H9 (cell line): ENCODE results near the gene CCM2. TPM values are rescaled to one million over a fixed set of nuclear protein-coding genes. Genes with fewer than 3 reads are reported as not detected.
A peak's percentile ranks its signal among the peaks of the same experiment; 100 is the strongest.

ENCODE experiments used
- DNase-seq: peaks from one replicate; pipeline ENCODE4 v3.0.0-alpha.2; 2017
- H2AFZ ChIP-seq: one replicate; pipeline ENCODE4 v1.6.1; 2013; ENCODE audit warnings: mild to moderate bottlenecking, low read length, control low read depth, moderate library complexity
- H2AK5ac ChIP-seq: 2 replicates; pipeline ENCODE4 v1.6.1; 2013; ENCODE audit warnings: low read length, control low read depth, mixed read lengths; ENCODE audit not compliant: insufficient read length
- H2BK120ac ChIP-seq: one replicate; pipeline ENCODE4 v1.6.1; 2013; ENCODE audit warnings: low read depth, mild to moderate bottlenecking, low read length, control low read depth, inconsistent platforms; ENCODE audit not compliant: poor library complexity, severe bottlenecking
- H2BK12ac ChIP-seq: 2 replicates; pipeline ENCODE4 v1.6.1; 2013; ENCODE audit warnings: low read length, control low read depth, mixed read lengths, low read depth; ENCODE audit not compliant: insufficient read length
- H2BK15ac ChIP-seq: 2 replicates; pipeline ENCODE4 v1.6.1; 2013; ENCODE audit warnings: low read depth, low read length, control low read depth
- H2BK20ac ChIP-seq: one replicate; pipeline ENCODE4 v1.6.1; 2013; ENCODE audit warnings: low read depth, mild to moderate bottlenecking, low read length, control low read depth, inconsistent platforms; ENCODE audit not compliant: poor library complexity, severe bottlenecking
- H2BK5ac ChIP-seq: 2 replicates; pipeline ENCODE4 v1.6.1; 2013; ENCODE audit warnings: low read length, control low read depth, mixed read lengths; ENCODE audit not compliant: insufficient read length
- H3K14ac ChIP-seq: 2 replicates; pipeline ENCODE4 v1.6.1; 2013; ENCODE audit warnings: low read length, control low read depth; ENCODE audit not compliant: insufficient read depth
- H3K18ac ChIP-seq: 2 replicates; pipeline ENCODE4 v1.6.1; 2013; ENCODE audit warnings: low read depth, mild to moderate bottlenecking, mixed read lengths, low read length, control low read depth; ENCODE audit not compliant: insufficient read length
- H3K23ac ChIP-seq: 2 replicates; pipeline ENCODE4 v1.6.1; 2013; ENCODE audit warnings: low read length, control low read depth, mixed read lengths, low read depth; ENCODE audit not compliant: insufficient read length
- H3K23me2 ChIP-seq: 2 replicates; pipeline ENCODE4 v1.6.1; 2013; ENCODE audit warnings: low read depth, mild to moderate bottlenecking, mixed read lengths, low read length, control low read depth; ENCODE audit not compliant: insufficient read length, poor library complexity, severe bottlenecking
- H3K27ac ChIP-seq: 2 replicates; pipeline ENCODE4 v1.5.1; 2013; ENCODE audit warnings: low read length, control low read depth, mixed read lengths, low read depth; ENCODE audit not compliant: insufficient read length
- H3K27me3 ChIP-seq: 2 replicates; pipeline ENCODE4 v1.6.1; 2013; ENCODE audit warnings: low read length, control low read depth, inconsistent platforms; ENCODE audit not compliant: insufficient read depth
- H3K4ac ChIP-seq: 2 replicates; pipeline ENCODE4 v1.6.1; 2013; ENCODE audit warnings: low read depth, mild to moderate bottlenecking, control low read depth, inconsistent platforms, low read length, moderate library complexity
- H3K4me1 ChIP-seq: 2 replicates; pipeline ENCODE4 v1.6.1; 2013; ENCODE audit warnings: low read length, control low read depth, inconsistent platforms; ENCODE audit not compliant: insufficient read depth
- H3K4me2 ChIP-seq: 2 replicates; pipeline ENCODE4 v1.6.1; 2013; ENCODE audit warnings: low read length, control low read depth, mixed read lengths; ENCODE audit not compliant: insufficient read length, insufficient read depth
- H3K56ac ChIP-seq: 2 replicates; pipeline ENCODE4 v1.6.1; 2013; ENCODE audit warnings: low read depth, mild to moderate bottlenecking, mixed read lengths, low read length, control low read depth; ENCODE audit not compliant: insufficient read length
- H3K79me1 ChIP-seq: 2 replicates; pipeline ENCODE4 v1.6.1; 2013; ENCODE audit warnings: low read depth, mild to moderate bottlenecking, moderate library complexity, low read length, control low read depth, inconsistent platforms; ENCODE audit not compliant: insufficient read depth, poor library complexity, severe bottlenecking
- H3K79me2 ChIP-seq: 2 replicates; pipeline ENCODE4 v1.6.1; 2013; ENCODE audit warnings: low read length, control low read depth, inconsistent platforms; ENCODE audit not compliant: insufficient read depth
- H3K9ac ChIP-seq: 2 replicates; pipeline ENCODE4 v1.6.1; 2013; ENCODE audit warnings: low read length, control low read depth, mixed read lengths; ENCODE audit not compliant: insufficient read length; ENCODE audit errors: extremely low read depth
- H3K9me3 ChIP-seq: one replicate; pipeline ENCODE4 v1.6.1; 2013; ENCODE audit warnings: low read depth, low read length, inconsistent platforms; ENCODE audit not compliant: control insufficient read depth
- H3T11ph ChIP-seq: one replicate; pipeline ENCODE4 v1.6.1; 2013; ENCODE audit warnings: mild to moderate bottlenecking, low read length, control low read depth, inconsistent platforms
- H4K20me1 ChIP-seq: one replicate; pipeline ENCODE4 v1.6.1; 2013; ENCODE audit not compliant: control insufficient read depth, insufficient read length, insufficient read depth
- H4K5ac ChIP-seq: 2 replicates; pipeline ENCODE4 v1.6.1; 2013; ENCODE audit warnings: low read depth, mild to moderate bottlenecking, mixed read lengths, low read length, control low read depth; ENCODE audit not compliant: insufficient read length
- H4K8ac ChIP-seq: replicated peaks from 2 replicates; pipeline ENCODE4 v1.6.1; 2013; ENCODE audit warnings: low read length, control low read depth, mixed read lengths, low read depth; ENCODE audit not compliant: insufficient read length
- H4K91ac ChIP-seq: 2 replicates; pipeline ENCODE4 v1.6.1; 2013; ENCODE audit warnings: low read depth, mild to moderate bottlenecking, moderate library complexity, mixed read lengths, low read length, control low read depth; ENCODE audit not compliant: insufficient read length
- H3K27ac Mint-ChIP-seq, 3 experiments: 2 replicates in 2 of 3; 3 replicates in 1 of 3; pipeline ENCODE4 v1.8.0; 2020 to 2021; ENCODE audit warnings: mixed read lengths in 3 of 3, mild to moderate bottlenecking in 1 of 3, moderate library complexity in 1 of 3
- H3K27me3 Mint-ChIP-seq: 2 replicates; pipeline ENCODE4 v1.8.0; 2021; ENCODE audit warnings: low read depth, mild to moderate bottlenecking, moderate library complexity, mixed read lengths
- H3K36me3 Mint-ChIP-seq, 3 experiments: 2 replicates in 2 of 3; 3 replicates in 1 of 3; pipeline ENCODE4 v1.8.0; 2020 to 2021; ENCODE audit warnings: low read depth in 3 of 3, mixed read lengths in 3 of 3; ENCODE audit not compliant: insufficient read depth in 1 of 3
- H3K4me1 Mint-ChIP-seq, 2 experiments: 2 replicates each; pipeline ENCODE4 v1.8.0; 2020; ENCODE audit warnings: mixed read lengths in 2 of 2
- H3K4me3 Mint-ChIP-seq, 2 experiments: 2 replicates in 1 of 2; 3 replicates in 1 of 2; pipeline ENCODE4 v1.8.0; 2020 to 2021; ENCODE audit warnings: mild to moderate bottlenecking in 2 of 2, mixed read lengths in 2 of 2, moderate library complexity in 1 of 2
- H3K9me3 Mint-ChIP-seq, 2 experiments: 2 replicates in 1 of 2; 3 replicates in 1 of 2; pipeline ENCODE4 v1.8.0; 2020; ENCODE audit warnings: mild to moderate bottlenecking in 2 of 2, mixed read lengths in 2 of 2, moderate library complexity in 1 of 2
- WGBS: extraction: QIAGEN DNeasy Blood & Tissue Kit; methylation state at CpG from one replicate; pipeline ENCODE4 v1.1.7; 2013; ENCODE audit warnings: missing lambda C conversion rate, low lambda C conversion rate, mixed read lengths; ENCODE audit not compliant: insufficient read length; ENCODE audit errors: extremely low coverage; 5-methylcytosine and 5-hydroxymethylcytosine counted together
- total RNA-seq: library from RNA; stranded (reverse); gene quantifications from 2 replicates; pipeline ENCODE4 v1.2.1, GENCODE V29; 2021
- TF ChIP-seq, protein P1 (sequence below): fragments of 200-600 bp; sonication (generic); conservative IDR thresholded peaks from 3 replicates; pipeline ENCODE4 v1.8.0; 2021; ENCODE audit warnings: antibody characterized with exemption, mild to moderate bottlenecking

Gene CCM2
- total RNA-seq, 1 experiment from 2014 or later, result 30.4 TPM

DNA sequence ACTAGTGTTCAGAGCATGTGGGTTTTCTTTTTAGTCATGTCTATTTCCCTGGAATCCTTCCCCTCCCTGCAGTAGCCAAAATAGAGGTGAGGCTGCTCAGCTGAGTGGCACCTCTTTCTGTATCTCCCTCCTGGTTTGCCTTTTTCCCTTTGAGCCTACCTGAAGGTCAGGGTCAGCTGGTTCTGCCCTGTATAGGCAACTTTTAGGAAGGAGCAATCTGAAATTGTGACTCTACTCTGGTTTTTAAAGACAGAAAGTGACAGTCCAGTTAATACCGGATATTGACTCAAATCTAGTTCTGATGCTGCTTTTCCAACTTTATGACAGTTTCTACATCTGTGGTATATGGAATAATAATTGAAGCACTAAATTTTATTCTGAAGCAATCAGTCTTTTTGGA, 26.0 kb downstream of the CCM2 start:
- Histone ChIP-seq H2BK120ac (no peak overlapping the region), H3T11ph (no peak overlapping the region), H4K5ac (no peak overlapping the region), H3K4me2 (no peak overlapping the region), H3K18ac (no peak overlapping the region), H4K8ac (no peak overlapping the region), H2BK5ac (no peak overlapping the region), H3K23me2 (no peaks in the 10 kb centered on the region), H3K27me3 (no peaks in the 10 kb centered on the region), H2BK12ac (no peak overlapping the region), H3K79me2 (no peaks in the 10 kb centered on the region), H3K14ac (no peak overlapping the region), H3K79me1 (no peaks in the 10 kb centered on the region), H3K56ac (no peak overlapping the region), H3K9me3 (no peaks in the 10 kb centered on the region), H2AFZ (no peak overlapping the region), H4K91ac (no peak overlapping the region), H3K27ac (no peak overlapping the region), H2BK20ac (no peak overlapping the region), H3K4me1 (no peaks in the 10 kb centered on the region), H3K23ac (no peak overlapping the region), H2AK5ac (no peak overlapping the region), H4K20me1 (no peaks in the 10 kb centered on the region), H2BK15ac (no peak overlapping the region), H3K4ac (no peak overlapping the region), H3K9ac (no peak overlapping the region)
- H3K27ac Mint-ChIP-seq, result peak overlapping the region in 1 of 3 experiments; percentile 34; a peak in 1 of 7 replicates
- H3K4me3 Mint-ChIP-seq, result no peak overlapping the region
- TF ChIP-seq, protein P1, sequence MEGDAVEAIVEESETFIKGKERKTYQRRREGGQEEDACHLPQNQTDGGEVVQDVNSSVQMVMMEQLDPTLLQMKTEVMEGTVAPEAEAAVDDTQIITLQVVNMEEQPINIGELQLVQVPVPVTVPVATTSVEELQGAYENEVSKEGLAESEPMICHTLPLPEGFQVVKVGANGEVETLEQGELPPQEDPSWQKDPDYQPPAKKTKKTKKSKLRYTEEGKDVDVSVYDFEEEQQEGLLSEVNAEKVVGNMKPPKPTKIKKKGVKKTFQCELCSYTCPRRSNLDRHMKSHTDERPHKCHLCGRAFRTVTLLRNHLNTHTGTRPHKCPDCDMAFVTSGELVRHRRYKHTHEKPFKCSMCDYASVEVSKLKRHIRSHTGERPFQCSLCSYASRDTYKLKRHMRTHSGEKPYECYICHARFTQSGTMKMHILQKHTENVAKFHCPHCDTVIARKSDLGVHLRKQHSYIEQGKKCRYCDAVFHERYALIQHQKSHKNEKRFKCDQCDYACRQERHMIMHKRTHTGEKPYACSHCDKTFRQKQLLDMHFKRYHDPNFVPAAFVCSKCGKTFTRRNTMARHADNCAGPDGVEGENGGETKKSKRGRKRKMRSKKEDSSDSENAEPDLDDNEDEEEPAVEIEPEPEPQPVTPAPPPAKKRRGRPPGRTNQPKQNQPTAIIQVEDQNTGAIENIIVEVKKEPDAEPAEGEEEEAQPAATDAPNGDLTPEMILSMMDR, result no peak
- H3K36me3 Mint-ChIP-seq, result peaks cover 3 to 29% (median 23%) of the 10 kb centered on the region in 3 experiments
- WGBS, result no CpG with 5 or more reads among the region's 1 CpG
- no peaks in the 10 kb centered on the region; a peak in 1 of 5 replicates for H3K9me3 Mint-ChIP-seq
- no peaks in the 10 kb centered on the region for H3K27me3 Mint-ChIP-seq
- peaks cover 0 to 3% of the 10 kb centered on the region in 2 experiments; a peak in 1 of 4 replicates for H3K4me1 Mint-ChIP-seq
- no peak for DNase-seq
